PC-3 (cell line): ENCODE results near the gene RERE. TPM values are rescaled to one million over a fixed set of nuclear protein-coding genes. Genes with fewer than 3 reads are reported as not detected.

Experiments used
- ATAC-seq: fragments of 200-7000 bp; cut with Tn5 transposase; 2 replicates; pipeline ENCODE4 v1.9.1; 2020; ENCODE audit warnings: mild to moderate bottlenecking, moderate library complexity
- BruUV-seq: library from RNA; stranded (reverse); fragments of 400-500 nt; replicated peaks from 2 replicates; lab custom pipeline; 2021; lab: Mats Ljungman, UMichigan
- CTCF ChIA-PET: fragments of 300-600 bp; sonication (Branson Sonifier 250); formaldehyde crosslinking; loops from one replicate; lab custom pipeline; 2022; ENCODE audit warnings: antibody characterized with exemption; lab: Charles Lee
- POLR2A ChIA-PET: fragments of 300-600 bp; sonication (Branson Sonifier 250); formaldehyde crosslinking; loops from one replicate; lab custom pipeline; 2022; ENCODE audit warnings: antibody characterized with exemption; ENCODE audit not compliant: unreplicated experiment; lab: Charles Lee
- DNase-seq: peaks from one replicate; pipeline ENCODE4 v3.0.0-alpha.2; 2015
- H2AFZ ChIP-seq: fragments of 300-600 bp; sonication (generic); 2 replicates; pipeline ENCODE4 v1.6.0; 2016; ENCODE audit warnings: antibody characterized with exemption, low read length
- H3F3A ChIP-seq: fragments of 300-600 bp; sonication (generic); one replicate; pipeline ENCODE4 v1.6.0; 2017; ENCODE audit warnings: antibody characterized with exemption, low read length, control low read depth, mild to moderate bottlenecking; ENCODE audit not compliant: unreplicated experiment
- H3K27ac ChIP-seq: fragments of 300-600 bp; sonication (generic); 2 replicates; pipeline ENCODE4 v1.5.1; 2016; ENCODE audit warnings: mild to moderate bottlenecking, low read length
- H3K27me3 ChIP-seq: fragments of 300-600 bp; sonication (generic); 2 replicates; pipeline ENCODE4 v1.6.1; 2016; ENCODE audit warnings: low read length, mixed read lengths
- H3K36me3 ChIP-seq: fragments of 300-600 bp; sonication (generic); 2 replicates; pipeline ENCODE4 v1.6.1; 2016; ENCODE audit warnings: low read depth, mixed run types, low read length, mixed read lengths
- H3K4me1 ChIP-seq: fragments of 300-600 bp; sonication (generic); 2 replicates; pipeline ENCODE4 v1.5.1; 2016; ENCODE audit warnings: low read length; ENCODE audit not compliant: insufficient read depth
- H3K4me2 ChIP-seq: fragments of 300-600 bp; sonication (generic); 2 replicates; pipeline ENCODE4 v1.6.0; 2016; ENCODE audit warnings: low read length
- H3K4me3 ChIP-seq: fragments of 300-600 bp; sonication (generic); 2 replicates; pipeline ENCODE4 v1.5.1; 2016; ENCODE audit warnings: mild to moderate bottlenecking, low read length, mixed read lengths
- H3K79me2 ChIP-seq: fragments of 300-600 bp; sonication (generic); 2 replicates; pipeline ENCODE4 v1.6.1; 2017; ENCODE audit warnings: low read length, mixed read lengths
- H3K9ac ChIP-seq: fragments of 300-600 bp; sonication (generic); 2 replicates; pipeline ENCODE4 v1.6.0; 2016; ENCODE audit warnings: mild to moderate bottlenecking, low read length
- H3K9me2 ChIP-seq: fragments of 300-600 bp; sonication (generic); replicated peaks from 2 replicates; pipeline ENCODE4 v1.6.1; 2016; ENCODE audit warnings: mixed run types, low read length, mixed read lengths
- H3K9me3 ChIP-seq: fragments of 300-600 bp; sonication (generic); 2 replicates; pipeline ENCODE4 v1.6.1; 2016; ENCODE audit warnings: low read length, mixed read lengths
- H4K20me1 ChIP-seq: fragments of 300-600 bp; sonication (generic); 2 replicates; pipeline ENCODE4 v1.6.1; 2016; ENCODE audit warnings: low read length, mixed read lengths
- EZH2 ChIP-seq: fragments of 300-600 bp; sonication (generic); IDR thresholded peaks from one replicate; pipeline ENCODE4 v1.6.1; 2017; ENCODE audit warnings: antibody characterized with exemption, mild to moderate bottlenecking, low read length; ENCODE audit not compliant: unreplicated experiment
- EZH2phosphoT487 ChIP-seq: fragments of 300-600 bp; sonication (generic); IDR thresholded peaks from 2 replicates; pipeline ENCODE4 v1.6.1; 2018; ENCODE audit warnings: mild to moderate bottlenecking, antibody characterized with exemption, low read length, borderline replicate concordance
- intact Hi-C: fragments of 100-400 bp; cut with micrococcal nuclease; formaldehyde crosslinking; loops from 2 replicates; pipeline ENCODE4 v1.9.0; 2023
- total RNA-seq: library from RNA; depleted of rRNA; stranded (reverse); fragments of >200 nt; gene quantifications from 2 replicates; pipeline ENCODE4 v1.2.3, GENCODE V29; 2014
- TF ChIP-seq, protein P1 (sequence below): fragments of 300-600 bp; sonication (generic); conservative IDR thresholded peaks from 2 replicates; pipeline ENCODE4 v1.5.1; 2017; ENCODE audit warnings: antibody characterized with exemption, low read depth, mild to moderate bottlenecking, low read length

RERE gene
- total RNA-seq, 1 experiment from 2014 or later, result 24.2 TPM

DNA sequence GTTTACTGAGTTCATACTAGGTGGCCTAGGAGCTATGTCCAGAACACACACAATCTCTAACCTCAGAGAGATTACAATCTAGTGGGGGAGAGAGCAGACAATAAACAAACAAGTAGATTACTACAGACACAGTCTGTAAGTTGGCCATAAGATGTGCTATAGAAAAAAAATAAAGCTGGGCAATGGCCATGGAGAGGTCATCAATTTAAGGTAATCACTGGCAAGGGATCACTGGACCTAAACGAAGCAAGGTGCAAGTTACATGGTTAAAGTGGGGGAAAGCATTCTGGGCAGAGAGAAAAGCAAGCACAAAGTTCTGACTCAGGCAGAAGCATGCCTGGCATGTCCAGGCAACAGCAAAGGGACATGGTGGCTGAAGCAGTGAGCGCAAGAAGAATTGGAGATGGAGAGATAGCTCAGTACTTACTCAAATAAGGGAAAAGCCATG, 147.0 kb downstream of the RERE start:
- Histone ChIP-seq H2AFZ (no peak overlapping the region), H3K79me2 (peaks cover 91% of the 10 kb centered on the region), H3K9ac (no peak overlapping the region), H3K27ac (no peak overlapping the region), H3F3A (no peaks in the 10 kb centered on the region), H3K9me3 (no peaks in the 10 kb centered on the region), H3K36me3 (no peaks in the 10 kb centered on the region), H3K4me1 (peaks cover 63% of the 10 kb centered on the region), H3K4me3 (no peak overlapping the region), H3K4me2 (no peak overlapping the region), H3K27me3 (no peaks in the 10 kb centered on the region), H3K9me2 (no peaks in the 10 kb centered on the region), H4K20me1 (peaks cover 16% of the 10 kb centered on the region; the same call in 1 of the 2 replicates)
- no peak for ATAC-seq
- DNase-seq, result no peak
- intact Hi-C loops, result loop anchor here (2.0 kb wide), 1 partner anchor 100 kb away; no protein-coding TSS in a partner anchor
- POLR2A ChIA-PET, result interaction anchor here (0.6 kb wide), 1 partner anchor 55 kb away, joined by 7 read pairs; no protein-coding TSS in a partner anchor
- CTCF ChIA-PET, result interaction anchor here (1.1 kb wide), 1 partner anchor 109 kb away, joined by 3 read pairs; no protein-coding TSS in a partner anchor
- TF ChIP-seq EZH2 (no peak), EZH2phosphoT487 (no peak)
- TF ChIP-seq, protein P1, sequence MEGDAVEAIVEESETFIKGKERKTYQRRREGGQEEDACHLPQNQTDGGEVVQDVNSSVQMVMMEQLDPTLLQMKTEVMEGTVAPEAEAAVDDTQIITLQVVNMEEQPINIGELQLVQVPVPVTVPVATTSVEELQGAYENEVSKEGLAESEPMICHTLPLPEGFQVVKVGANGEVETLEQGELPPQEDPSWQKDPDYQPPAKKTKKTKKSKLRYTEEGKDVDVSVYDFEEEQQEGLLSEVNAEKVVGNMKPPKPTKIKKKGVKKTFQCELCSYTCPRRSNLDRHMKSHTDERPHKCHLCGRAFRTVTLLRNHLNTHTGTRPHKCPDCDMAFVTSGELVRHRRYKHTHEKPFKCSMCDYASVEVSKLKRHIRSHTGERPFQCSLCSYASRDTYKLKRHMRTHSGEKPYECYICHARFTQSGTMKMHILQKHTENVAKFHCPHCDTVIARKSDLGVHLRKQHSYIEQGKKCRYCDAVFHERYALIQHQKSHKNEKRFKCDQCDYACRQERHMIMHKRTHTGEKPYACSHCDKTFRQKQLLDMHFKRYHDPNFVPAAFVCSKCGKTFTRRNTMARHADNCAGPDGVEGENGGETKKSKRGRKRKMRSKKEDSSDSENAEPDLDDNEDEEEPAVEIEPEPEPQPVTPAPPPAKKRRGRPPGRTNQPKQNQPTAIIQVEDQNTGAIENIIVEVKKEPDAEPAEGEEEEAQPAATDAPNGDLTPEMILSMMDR, result no peak
- BruUV-seq, result no TSS peak

DNA sequence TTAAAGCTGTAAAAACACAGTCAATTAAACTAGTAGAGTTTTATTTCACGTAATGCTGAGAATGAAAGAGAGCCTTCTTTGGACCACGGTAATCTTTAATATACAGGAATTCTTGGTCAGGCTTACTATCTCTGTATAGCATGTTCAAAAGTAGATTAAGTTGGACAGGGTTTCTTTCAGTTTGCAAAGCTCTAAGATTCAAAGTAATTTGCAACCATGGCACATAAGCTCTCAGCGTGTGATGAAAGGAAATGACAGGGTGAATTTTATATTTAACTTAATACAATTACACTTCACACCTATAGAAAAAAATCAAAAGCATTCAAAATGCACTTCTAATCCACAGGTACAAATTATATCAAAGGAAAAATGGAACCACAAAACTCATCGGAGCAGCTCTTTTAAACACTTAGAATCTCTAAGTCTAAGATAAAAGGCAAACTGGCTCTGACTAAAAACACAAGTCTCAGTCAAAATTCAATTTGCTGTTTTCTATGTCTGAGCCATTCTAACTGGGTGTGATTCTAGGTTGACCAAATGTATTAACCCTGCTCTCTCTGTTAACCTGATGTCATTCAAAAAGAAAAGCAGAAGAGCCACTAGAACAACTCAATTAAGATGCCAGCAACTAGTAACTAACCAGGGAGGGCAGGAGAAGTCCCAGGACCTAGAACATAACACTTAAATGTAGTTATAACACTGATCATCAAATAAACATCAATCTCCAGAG, 147.7 kb downstream of the RERE start:
- H3K79me2 ChIP-seq, result peaks cover 94% of the 10 kb centered on the region
- no peak overlapping the region for H3K9ac ChIP-seq
- peaks cover 16% of the 10 kb centered on the region; the same call in 1 of the 2 replicates for H4K20me1 ChIP-seq
- no peak for ATAC-seq
- no peak overlapping the region for H3K27ac ChIP-seq
- no peaks in the 10 kb centered on the region for H3K9me3 ChIP-seq
- intact Hi-C loops, result loop anchor here (2.0 kb wide), 1 partner anchor 99 kb away; no protein-coding TSS in a partner anchor
- no peak overlapping the region for H3K4me2 ChIP-seq
- no peak overlapping the region for H3K4me3 ChIP-seq
- ChIA-PET POLR2A (no interaction called here), CTCF (interaction anchor here (1.1 kb wide), 1 partner anchor 108 kb away, joined by 3 read pairs; no protein-coding TSS in a partner anchor)
- no TSS peak for BruUV-seq
- TF ChIP-seq, protein P1, result no peak
- TF ChIP-seq EZH2 (no peak), EZH2phosphoT487 (no peak)
- no peak for DNase-seq
- H3F3A ChIP-seq, result no peaks in the 10 kb centered on the region
- peaks cover 57% of the 10 kb centered on the region for H3K4me1 ChIP-seq
- no peak overlapping the region for H2AFZ ChIP-seq
- H3K36me3 ChIP-seq, result no peaks in the 10 kb centered on the region
- H3K27me3 ChIP-seq, result no peaks in the 10 kb centered on the region
- H3K9me2 ChIP-seq, result no peaks in the 10 kb centered on the region
